ENCODE data around the gene KDM3B.

Gene KDM3B

GRCh38 chr5:138450971-138451370, 98.5 kb downstream of the KDM3B start:
- no peak for DNase-seq

- no peak for DNase-seq
Measured at GRCh38 chr5:138452720-138453119, 100.2 kb downstream of the KDM3B start.

- DNase-seq = no peak
Measured at GRCh38 chr5:138453590-138453989, 101.1 kb downstream of the KDM3B start.

GRCh38 chr5:138454121-138454520, 101.6 kb downstream of the KDM3B start:
- DNase-seq = no peak

GRCh38 chr5:138455232-138455930, 102.9 kb downstream of the KDM3B start:
- no peak for DNase-seq

GRCh38 chr5:138457531-138458275, 105.2 kb downstream of the KDM3B start:
- DNase-seq = no peak

- no peak for DNase-seq
Measured at GRCh38 chr5:138458384-138458783, 105.9 kb downstream of the KDM3B start.

- DNase-seq = no peak
Measured at GRCh38 chr5:138458856-138459255, 106.4 kb downstream of the KDM3B start.

- DNase-seq = no peak
Measured at GRCh38 chr5:138459311-138459933, 106.9 kb downstream of the KDM3B start.

- DNase-seq = no peak
Measured at GRCh38 chr5:138460032-138460693, 107.7 kb downstream of the KDM3B start.

GRCh38 chr5:138461343-138462125, 109.0 kb downstream of the KDM3B start:
- peak; percentile 62 to 89 for DNase-seq

GRCh38 chr5:138463419-138464007, 111.0 kb downstream of the KDM3B start:
- no peak for DNase-seq

- peak; percentile 90 to 97 for DNase-seq
Measured at GRCh38 chr5:138464008-138464387, 111.5 kb downstream of the KDM3B start.

- peak; percentile 98 to 99 for DNase-seq
Measured at GRCh38 chr5:138464388-138465260, 112.1 kb downstream of the KDM3B start.

GRCh38 chr5:138465261-138466124, 113.0 kb downstream of the KDM3B start, which contains the start of gene EGR1:
EGR1 (plus strand) TSS chr5:138465479; CDS start chr5:138465762, 283 bp downstream.
- DNase-seq = peak; percentile 89 to 99

GRCh38 chr5:138466125-138466899, 113.8 kb downstream of the KDM3B start:
- no peak for DNase-seq

GRCh38 chr5:138466900-138467710, 114.6 kb downstream of the KDM3B start:
- DNase-seq = no peak

GRCh38 chr5:138467711-138468132, 115.2 kb downstream of the KDM3B start:
- DNase-seq = no peak
